Measurements from ENCODE around the gene WDR37.

DNA sequence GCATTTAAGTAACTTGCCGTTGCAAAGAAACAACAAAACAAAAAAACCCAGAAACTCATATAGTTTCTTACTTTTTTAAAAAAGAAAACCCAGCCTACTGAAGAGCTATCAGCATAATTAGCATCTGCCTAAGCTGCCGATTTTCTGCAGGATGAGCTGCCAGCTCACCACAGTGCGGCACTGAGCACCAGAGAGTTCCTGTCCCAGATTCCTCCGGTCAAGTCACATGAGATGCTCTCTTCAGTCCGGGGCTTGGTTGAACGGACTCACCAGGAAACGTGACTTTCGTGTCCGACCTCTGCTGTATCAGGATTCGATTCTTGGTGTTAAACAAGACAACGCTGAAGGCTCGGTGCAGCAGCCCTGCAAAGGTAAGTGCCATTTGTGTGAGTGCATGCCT lies 33.8 kb upstream of the WDR37 start:
- TF ChIP-seq POLR2A (IDR thresholded peaks at IDR 0.05; ENCODE audit: low read depth, low read length) (no peak), POLR2AphosphoS5 (IDR thresholded peaks at IDR 0.05; ENCODE audit: low read depth, low read length) (no peak), TAF1 (IDR thresholded peaks at IDR 0.05; ENCODE audit: borderline replicate concordance, low read depth, low read length) (no peak)
